Loucy (cell line): ENCODE measurements around the gene BICRA.

Experiments
- H2AFZ ChIP-seq: fragments of 200-600 bp; sonication (generic); 2 replicates; pipeline ENCODE4 v1.6.0; 2016; ENCODE audit warnings: antibody characterized with exemption, mild to moderate bottlenecking, low read length, moderate library complexity
- H3F3A ChIP-seq: fragments of 200-600 bp; 2 replicates; pipeline ENCODE4 v1.6.0; 2016; ENCODE audit warnings: antibody characterized with exemption, low read depth, mild to moderate bottlenecking
- H3K27me3 ChIP-seq: fragments of 200-600 bp; sonication (generic); 2 replicates; pipeline ENCODE4 v1.6.1; 2014; ENCODE audit warnings: low read length, mild to moderate bottlenecking; ENCODE audit not compliant: insufficient read depth, poor library complexity, severe bottlenecking
- H3K36me3 ChIP-seq: fragments of 200-600 bp; sonication (generic); 2 replicates; pipeline ENCODE4 v1.6.1; 2016; ENCODE audit warnings: low read length; ENCODE audit not compliant: insufficient read depth
- H3K4me1 ChIP-seq: fragments of 200-600 bp; sonication (generic); 2 replicates; pipeline ENCODE4 v1.5.1; 2014; ENCODE audit warnings: low read length, mild to moderate bottlenecking; ENCODE audit not compliant: insufficient read depth, poor library complexity, severe bottlenecking
- H3K4me2 ChIP-seq: fragments of 200-600 bp; sonication (generic); 2 replicates; pipeline ENCODE4 v1.6.0; 2014; ENCODE audit warnings: antibody characterized with exemption, low read length, low read depth, mild to moderate bottlenecking; ENCODE audit not compliant: poor library complexity, severe bottlenecking
- H3K4me3 ChIP-seq: fragments of 200-600 bp; sonication (generic); 2 replicates; pipeline ENCODE4 v1.5.1; 2014; ENCODE audit warnings: low read length, mild to moderate bottlenecking, mixed read lengths; ENCODE audit not compliant: poor library complexity, severe bottlenecking
- H3K79me2 ChIP-seq: fragments of 200-600 bp; sonication (generic); 2 replicates; pipeline ENCODE4 v1.6.1; 2014; ENCODE audit warnings: low read length; ENCODE audit not compliant: insufficient read depth
- H3K9ac ChIP-seq: fragments of 200-600 bp; sonication (generic); 2 replicates; pipeline ENCODE4 v1.6.0; 2014; ENCODE audit warnings: mild to moderate bottlenecking, low read depth, low read length, moderate library complexity; ENCODE audit not compliant: poor library complexity, severe bottlenecking
- H3K9me2 ChIP-seq: fragments of 200-600 bp; sonication (generic); replicated peaks from 2 replicates; pipeline ENCODE4 v1.6.1; 2016; ENCODE audit warnings: low read depth, low read length, mixed read lengths
- H3K9me3 ChIP-seq: fragments of 200-600 bp; sonication (generic); 2 replicates; pipeline ENCODE4 v1.6.1; 2014; ENCODE audit warnings: mild to moderate bottlenecking, antibody characterized with exemption, low read length, low read depth; ENCODE audit not compliant: insufficient read depth
- H4K20me1 ChIP-seq: fragments of 200-600 bp; sonication (generic); 2 replicates; pipeline ENCODE4 v1.6.0; 2014; ENCODE audit warnings: antibody characterized with exemption, low read length, mild to moderate bottlenecking; ENCODE audit not compliant: insufficient read depth, poor library complexity, severe bottlenecking
- CTCF ChIP-seq: fragments of 200-600 bp; sonication (generic); conservative IDR thresholded peaks from 2 replicates; pipeline ENCODE4 v1.5.1; 2014; ENCODE audit warnings: mild to moderate bottlenecking, antibody characterized with exemption, low read length
- EZH2phosphoT487 ChIP-seq: fragments of 200-600 bp; IDR thresholded peaks from 2 replicates; pipeline ENCODE4 v1.6.1; 2018; ENCODE audit warnings: antibody characterized with exemption, mild to moderate bottlenecking, moderate library complexity, borderline replicate concordance

Gene BICRA

GRCh38 chr19:47623921-47624391 is 15.0 kb downstream of the BICRA start:
- H3K9ac ChIP-seq = no peak overlapping the region
- H4K20me1 ChIP-seq = no peaks in the 10 kb centered on the region

GRCh38 chr19:47625650-47626049 is 16.7 kb downstream of the BICRA start:
- H3F3A ChIP-seq = no peaks in the 10 kb centered on the region

More at GRCh38 chr19:47623921-47624391, 15.0 kb downstream of the BICRA start:
- H3K36me3 ChIP-seq = no peaks in the 10 kb centered on the region
- H2AFZ ChIP-seq = no peak overlapping the region
- no peaks in the 10 kb centered on the region for H3K9me3 ChIP-seq
- H3K4me1 ChIP-seq = no peaks in the 10 kb centered on the region
- no peak overlapping the region for H3K4me2 ChIP-seq
- no peak overlapping the region for H3K4me3 ChIP-seq
- TF ChIP-seq EZH2phosphoT487 (no peak), CTCF (no peak)
- H3F3A ChIP-seq = no peaks in the 10 kb centered on the region
- H3K9me2 ChIP-seq = no peaks in the 10 kb centered on the region
- H3K27me3 ChIP-seq = no peaks in the 10 kb centered on the region
- H3K79me2 ChIP-seq = peaks cover 79% of the 10 kb centered on the region; the same call in 1 of the 2 replicates

GRCh38 chr19:47626238-47626637 is 17.3 kb downstream of the BICRA start:
- no peak overlapping the region for H3K4me3 ChIP-seq
- no peaks in the 10 kb centered on the region for H3K9me3 ChIP-seq
- H4K20me1 ChIP-seq = no peaks in the 10 kb centered on the region
- no peaks in the 10 kb centered on the region for H3K9me2 ChIP-seq
- H2AFZ ChIP-seq = no peak overlapping the region
- no peaks in the 10 kb centered on the region for H3K27me3 ChIP-seq
- no peaks in the 10 kb centered on the region for H3K4me1 ChIP-seq
- peaks cover 78% of the 10 kb centered on the region; the same call in 1 of the 2 replicates for H3K79me2 ChIP-seq
- TF ChIP-seq CTCF = no peak
- no peaks in the 10 kb centered on the region for H3K36me3 ChIP-seq
- no peaks in the 10 kb centered on the region for H3F3A ChIP-seq
- H3K9ac ChIP-seq = no peak overlapping the region
- no peak overlapping the region for H3K4me2 ChIP-seq

More at GRCh38 chr19:47625650-47626049, 16.7 kb downstream of the BICRA start:
- no peaks in the 10 kb centered on the region for H3K4me1 ChIP-seq
- H3K9ac ChIP-seq = no peak overlapping the region
- H2AFZ ChIP-seq = no peak overlapping the region
- no peaks in the 10 kb centered on the region for H3K9me3 ChIP-seq
- H3K4me3 ChIP-seq = no peak overlapping the region
- TF ChIP-seq CTCF = no peak
- no peak for TF ChIP-seq EZH2phosphoT487
- no peaks in the 10 kb centered on the region for H3K9me2 ChIP-seq
- no peaks in the 10 kb centered on the region for H3K27me3 ChIP-seq
- no peak overlapping the region for H3K4me2 ChIP-seq
- H4K20me1 ChIP-seq = no peaks in the 10 kb centered on the region
- no peaks in the 10 kb centered on the region for H3K36me3 ChIP-seq
- H3K79me2 ChIP-seq = peaks cover 79% of the 10 kb centered on the region; the same call in 1 of the 2 replicates
